ENCODE data around the gene COL9A1.

The COL9A1 gene

GRCh38 chr6:70303034-70303525, at the start of gene COL9A1:
Gene COL9A1 (minus strand): TSS chr6:70303084. CDS start chr6:70302924, 160 bp downstream.
- Histone ChIP-seq H3K27me3 (replicated peaks; ENCODE audit: insufficient read depth, low read length) (no peaks in the 10 kb centered on the region; the same call in 1 of the 2 replicates), H3K36me3 (replicated peaks; ENCODE audit: insufficient read depth, low read length) (no peaks in the 10 kb centered on the region), H3K79me2 (ENCODE audit: low read length) (no peaks in the 10 kb centered on the region), H4K20me1 (ENCODE audit: insufficient read depth, low read length) (no peaks in the 10 kb centered on the region), H2AFZ (ENCODE audit: low read length) (no peak within 1 kb of the TSS), H3K4me3 (ENCODE audit: low read length) (no peak within 1 kb of the TSS), H3K4me1 (ENCODE audit: low read length) (no peaks in the 10 kb centered on the region), H3K27ac (ENCODE audit: low read length) (no peak within 1 kb of the TSS), H3K9me2 (replicated peaks; ENCODE audit: insufficient read depth, low read length) (no peaks in the 10 kb centered on the region), H3F3A (ENCODE audit: insufficient read depth, low read length) (no peaks in the 10 kb centered on the region), H3K4me2 (ENCODE audit: low read depth, low read length) (no peak within 1 kb of the TSS), H3K9me3 (replicated peaks; ENCODE audit: insufficient read depth, low read length) (no peaks in the 10 kb centered on the region), H3K9ac (ENCODE audit: low read length) (no peak within 1 kb of the TSS)
- TF ChIP-seq CTCF (IDR thresholded peaks at IDR 0.05; ENCODE audit: low read length) (no peak), EZH2 (optimal IDR thresholded peaks at IDR 0.05; ENCODE audit: low read depth, low read length) (no peak), EZH2phosphoT487 (IDR thresholded peaks at IDR 0.05; ENCODE audit: low read length) (no peak)
- no peak for DNase-seq

GRCh38 chr6:70351461-70351860, 48.6 kb upstream of the COL9A1 start:
- H3F3A ChIP-seq (ENCODE audit: insufficient read depth, low read length) = no peaks in the 10 kb centered on the region
- H3K4me1 ChIP-seq (ENCODE audit: low read length) = no peaks in the 10 kb centered on the region
- H3K4me3 ChIP-seq (ENCODE audit: low read length) = no peak overlapping the region
- H4K20me1 ChIP-seq (ENCODE audit: insufficient read depth, low read length) = no peaks in the 10 kb centered on the region
- no peak overlapping the region for H3K4me2 ChIP-seq (ENCODE audit: low read depth, low read length)
- H3K36me3 ChIP-seq (replicated peaks; ENCODE audit: insufficient read depth, low read length) = no peaks in the 10 kb centered on the region
- no peak overlapping the region for H3K9ac ChIP-seq (ENCODE audit: low read length)
- TF ChIP-seq EZH2 (optimal IDR thresholded peaks at IDR 0.05; ENCODE audit: low read depth, low read length) (no peak), CTCF (IDR thresholded peaks at IDR 0.05; ENCODE audit: low read length) (no peak), EZH2phosphoT487 (IDR thresholded peaks at IDR 0.05; ENCODE audit: low read length) (no peak)
- no peak for DNase-seq
- no peaks in the 10 kb centered on the region for H3K9me2 ChIP-seq (replicated peaks; ENCODE audit: insufficient read depth, low read length)
- no peak overlapping the region for H2AFZ ChIP-seq (ENCODE audit: low read length)
- H3K9me3 ChIP-seq (replicated peaks; ENCODE audit: insufficient read depth, low read length) = no peaks in the 10 kb centered on the region
- no peaks in the 10 kb centered on the region for H3K79me2 ChIP-seq (ENCODE audit: low read length)
- no peak overlapping the region for H3K27ac ChIP-seq (ENCODE audit: low read length)
- no peaks in the 10 kb centered on the region for H3K27me3 ChIP-seq (replicated peaks; ENCODE audit: insufficient read depth, low read length)

- Histone ChIP-seq H3K79me2 (ENCODE audit: low read length) (no peaks in the 10 kb centered on the region), H4K20me1 (ENCODE audit: insufficient read depth, low read length) (no peaks in the 10 kb centered on the region), H3K4me3 (ENCODE audit: low read length) (no peak overlapping the region), H3K9ac (ENCODE audit: low read length) (no peak overlapping the region), H3K36me3 (replicated peaks; ENCODE audit: insufficient read depth, low read length) (no peaks in the 10 kb centered on the region), H3K27me3 (replicated peaks; ENCODE audit: insufficient read depth, low read length) (no peaks in the 10 kb centered on the region), H2AFZ (ENCODE audit: low read length) (no peak overlapping the region), H3K9me2 (replicated peaks; ENCODE audit: insufficient read depth, low read length) (no peaks in the 10 kb centered on the region), H3K4me1 (ENCODE audit: low read length) (no peaks in the 10 kb centered on the region), H3F3A (ENCODE audit: insufficient read depth, low read length) (no peaks in the 10 kb centered on the region), H3K9me3 (replicated peaks; ENCODE audit: insufficient read depth, low read length) (no peaks in the 10 kb centered on the region), H3K27ac (ENCODE audit: low read length) (no peak overlapping the region), H3K4me2 (ENCODE audit: low read depth, low read length) (no peak overlapping the region)
- DNase-seq = no peak
- TF ChIP-seq EZH2 (optimal IDR thresholded peaks at IDR 0.05; ENCODE audit: low read depth, low read length) = no peak
- TF ChIP-seq CTCF (IDR thresholded peaks at IDR 0.05; ENCODE audit: low read length) = no peak
- no peak for TF ChIP-seq EZH2phosphoT487 (IDR thresholded peaks at IDR 0.05; ENCODE audit: low read length)
Measured at GRCh38 chr6:70345619-70346018, 42.7 kb upstream of the COL9A1 start.
